Measurements from ENCODE around the gene TRDN. TPM values are rescaled to one million over a fixed set of nuclear protein-coding genes. Genes with fewer than 3 reads are reported as not detected.
"Not testable (repeated sequence)": the region's sequence is repeated elsewhere in the genome, so short reads cannot be mapped to it uniquely, and the experiment has no call there.

TRDN gene
- polyA plus RNA-seq, 1 donor from 2014 or later: not detected

- Histone ChIP-seq H3K4me2 (ENCODE audit: low read length) (no peak overlapping the region), H3K79me2 (replicated peaks; ENCODE audit: insufficient read depth, low read length) (no peaks in the 10 kb centered on the region), H3K4me3 (ENCODE audit: low read length) (no peak overlapping the region), H3K9me3 (ENCODE audit: low read length) (no peaks in the 10 kb centered on the region), H3F3A (ENCODE audit: insufficient read depth, low read length, poor library complexity, severe bottlenecking) (no peaks in the 10 kb centered on the region), H3K9me2 (ENCODE audit: insufficient read depth, low read length) (no peaks in the 10 kb centered on the region), H3K27me3 (ENCODE audit: insufficient read depth, low read depth, low read length) (no peaks in the 10 kb centered on the region), H3K36me3 (ENCODE audit: insufficient read depth, low read length) (no peaks in the 10 kb centered on the region), H3K9ac (ENCODE audit: low read length) (no peak overlapping the region), H3K27ac (ENCODE audit: low read length) (no peak overlapping the region), H2AFZ (ENCODE audit: low read depth, low read length) (no peak overlapping the region), H4K20me1 (ENCODE audit: insufficient read depth) (no peaks in the 10 kb centered on the region)
- TF ChIP-seq EP300 (conservative IDR thresholded peaks at IDR 0.05; ENCODE audit: poor library complexity, severe bottlenecking) (no peak), EZH2 (IDR thresholded peaks at IDR 0.05; ENCODE audit: borderline replicate concordance, insufficient read depth, low read length, poor library complexity, severe bottlenecking) (no peak), POLR2AphosphoS5 (IDR thresholded peaks at IDR 0.05) (no peak), TAF1 (IDR thresholded peaks at IDR 0.05; ENCODE audit: low read depth) (no peak), CTCF (IDR thresholded peaks at IDR 0.05; ENCODE audit: poor library complexity, severe bottlenecking) (no peak), MXI1 (conservative IDR thresholded peaks at IDR 0.05; ENCODE audit: poor library complexity, severe bottlenecking) (no peak), RAD21 (conservative IDR thresholded peaks at IDR 0.05) (no peak), SMC3 (conservative IDR thresholded peaks at IDR 0.05; ENCODE audit: poor library complexity) (no peak), REST (IDR thresholded peaks at IDR 0.05; ENCODE audit: borderline replicate concordance) (no peak)
These were observed 179.9 kb downstream of the TRDN start for GRCh38 chr6:123456836-123457235.

- Histone ChIP-seq H3K79me2 (replicated peaks; ENCODE audit: insufficient read depth, low read length) (no peaks in the 10 kb centered on the region), H3K9me2 (ENCODE audit: insufficient read depth, low read length) (no peaks in the 10 kb centered on the region), H3F3A (ENCODE audit: insufficient read depth, low read length, poor library complexity, severe bottlenecking) (no peaks in the 10 kb centered on the region), H3K4me3 (ENCODE audit: low read length) (no peak overlapping the region), H3K9me3 (ENCODE audit: low read length) (no peaks in the 10 kb centered on the region), H3K27ac (ENCODE audit: low read length) (no peak overlapping the region), H3K4me2 (ENCODE audit: low read length) (no peak overlapping the region), H3K27me3 (ENCODE audit: insufficient read depth, low read depth, low read length) (no peaks in the 10 kb centered on the region), H4K20me1 (ENCODE audit: insufficient read depth) (no peaks in the 10 kb centered on the region), H3K9ac (ENCODE audit: low read length) (no peak overlapping the region), H3K36me3 (ENCODE audit: insufficient read depth, low read length) (no peaks in the 10 kb centered on the region), H2AFZ (ENCODE audit: low read depth, low read length) (no peak overlapping the region)
- TF ChIP-seq SMC3 (conservative IDR thresholded peaks at IDR 0.05; ENCODE audit: poor library complexity): no peak
- no peak for TF ChIP-seq TAF1 (IDR thresholded peaks at IDR 0.05; ENCODE audit: low read depth)
- TF ChIP-seq EP300 (conservative IDR thresholded peaks at IDR 0.05; ENCODE audit: poor library complexity, severe bottlenecking): no peak
These were observed 182.3 kb downstream of the TRDN start for GRCh38 chr6:123454448-123454847.

- not testable (repeated sequence) for H3K9me2 ChIP-seq (ENCODE audit: insufficient read depth, low read length); H3K4me3 ChIP-seq (ENCODE audit: low read length); H3K4me2 ChIP-seq (ENCODE audit: low read length); H3K36me3 ChIP-seq (ENCODE audit: insufficient read depth, low read length); H3K27ac ChIP-seq (ENCODE audit: low read length); H3K9ac ChIP-seq (ENCODE audit: low read length); H4K20me1 ChIP-seq (ENCODE audit: insufficient read depth); H3K27me3 ChIP-seq (ENCODE audit: insufficient read depth, low read depth, low read length); H3F3A ChIP-seq (ENCODE audit: insufficient read depth, low read length, poor library complexity, severe bottlenecking); H3K79me2 ChIP-seq (replicated peaks; ENCODE audit: insufficient read depth, low read length); H2AFZ ChIP-seq (ENCODE audit: low read depth, low read length); H3K9me3 ChIP-seq (ENCODE audit: low read length)
These were observed 183.7 kb downstream of the TRDN start for GRCh38 chr6:123453071-123453470.
